Mesenchymal stem cell (in vitro differentiated cells and primary cell): Measurements from ENCODE around the gene SAA1.
A peak's percentile ranks its signal among the peaks of the same experiment; 100 is the strongest.
"Not testable (repeated sequence)": the region's sequence is repeated elsewhere in the genome, so short reads cannot be mapped to it uniquely, and the experiment has no call there.

Experiments used
- DNase-seq: peaks from one replicate; pipeline ENCODE4 v3.0.0-alpha.2; 2013
- H2AFZ ChIP-seq: one replicate; pipeline ENCODE4 v1.6.1; 2013; ENCODE audit warnings: low read depth, mild to moderate bottlenecking, control low read depth, inconsistent platforms, low read length, moderate library complexity
- H2AK5ac ChIP-seq: 2 replicates; pipeline ENCODE4 v1.6.1; 2013; ENCODE audit warnings: low read length, moderate library complexity, mild to moderate bottlenecking, inconsistent platforms; ENCODE audit not compliant: severe bottlenecking
- H2BK120ac ChIP-seq: one replicate; pipeline ENCODE4 v1.6.1; 2013; ENCODE audit warnings: low read depth, mild to moderate bottlenecking, inconsistent platforms, low read length, moderate library complexity
- H2BK12ac ChIP-seq, 2 experiments: one replicate each; pipeline ENCODE4 v1.6.1; 2013; ENCODE audit warnings: inconsistent platforms in 2 of 2, low read length in 2 of 2, mild to moderate bottlenecking in 2 of 2, moderate library complexity in 2 of 2, control low read depth in 1 of 2
- H2BK15ac ChIP-seq: one replicate; pipeline ENCODE4 v1.6.1; 2013; ENCODE audit warnings: mild to moderate bottlenecking, low read depth, inconsistent platforms; ENCODE audit not compliant: poor library complexity, severe bottlenecking
- H2BK5ac ChIP-seq: 2 replicates; pipeline ENCODE4 v1.6.1; 2013; ENCODE audit warnings: low read depth, mild to moderate bottlenecking, low read length, control low read depth, inconsistent platforms; ENCODE audit not compliant: poor library complexity, severe bottlenecking
- H3K14ac ChIP-seq, 2 experiments: one replicate each; pipeline ENCODE4 v1.6.1; 2013; ENCODE audit warnings: inconsistent platforms in 2 of 2, low read length in 2 of 2, control low read depth in 1 of 2, mild to moderate bottlenecking in 1 of 2, moderate library complexity in 1 of 2
- H3K18ac ChIP-seq, 2 experiments: one replicate each; pipeline ENCODE4 v1.6.1; 2013; ENCODE audit warnings: inconsistent platforms in 2 of 2, low read length in 2 of 2, control low read depth in 1 of 2, low read depth in 1 of 2, mild to moderate bottlenecking in 1 of 2
- H3K23ac ChIP-seq, 2 experiments: one replicate each; pipeline ENCODE4 v1.6.1; 2013; ENCODE audit warnings: inconsistent platforms in 2 of 2, low read length in 2 of 2, mild to moderate bottlenecking in 2 of 2, moderate library complexity in 2 of 2, control low read depth in 1 of 2
- H3K27ac ChIP-seq: 2 replicates; pipeline ENCODE4 v1.5.1; 2013; ENCODE audit warnings: mild to moderate bottlenecking, moderate library complexity, low read length, control low read depth, inconsistent platforms; ENCODE audit not compliant: poor library complexity, severe bottlenecking
- H3K27me3 ChIP-seq, 2 experiments: 2 replicates each; pipeline versions ENCODE4 v1.6.1 to v1.7.0; 2013; ENCODE audit warnings: low read length in 2 of 2, mild to moderate bottlenecking in 2 of 2, moderate library complexity in 2 of 2, control low read depth in 1 of 2, inconsistent platforms in 1 of 2; ENCODE audit not compliant: control insufficient read depth in 1 of 2, insufficient read depth in 1 of 2
- H3K36me3 ChIP-seq, 2 experiments: 2 replicates each; pipeline versions ENCODE4 v1.6.1 to v1.7.0; 2013; ENCODE audit warnings: low read length in 2 of 2, control low read depth in 1 of 2, inconsistent platforms in 1 of 2, low read depth in 1 of 2, mild to moderate bottlenecking in 1 of 2; ENCODE audit not compliant: insufficient read depth in 2 of 2, control insufficient read depth in 1 of 2
- H3K4ac ChIP-seq, 2 experiments: one replicate each; pipeline ENCODE4 v1.6.1; 2013; ENCODE audit warnings: inconsistent platforms in 2 of 2, low read length in 2 of 2, mild to moderate bottlenecking in 2 of 2, moderate library complexity in 2 of 2, control low read depth in 1 of 2, low read depth in 1 of 2
- H3K4me1 ChIP-seq: 2 replicates; pipeline ENCODE4 v1.6.1; 2013; ENCODE audit warnings: low read depth, low read length, control low read depth; ENCODE audit not compliant: control insufficient read depth, insufficient read depth
- H3K4me2 ChIP-seq: 2 replicates; pipeline ENCODE4 v1.6.1; 2013; ENCODE audit warnings: low read length, mild to moderate bottlenecking, inconsistent platforms; ENCODE audit not compliant: poor library complexity, severe bottlenecking
- H3K4me3 ChIP-seq, 2 experiments: 2 replicates each; pipeline versions ENCODE4 v1.5.1 to v1.7.0; 2013; ENCODE audit warnings: low read length in 2 of 2, mild to moderate bottlenecking in 2 of 2, control low read depth in 1 of 2, low read depth in 1 of 2; ENCODE audit not compliant: insufficient read depth in 1 of 2
- H3K79me1 ChIP-seq: replicated peaks from 2 replicates; pipeline ENCODE4 v1.6.1; 2013; ENCODE audit warnings: mild to moderate bottlenecking, control low read depth, low read length, inconsistent platforms; ENCODE audit not compliant: poor library complexity, severe bottlenecking
- H3K9ac ChIP-seq: 2 replicates; pipeline ENCODE4 v1.7.0; 2013; ENCODE audit warnings: mild to moderate bottlenecking, low read length, moderate library complexity
- H3K9me3 ChIP-seq: 2 replicates; pipeline ENCODE4 v1.7.0; 2013; ENCODE audit warnings: mild to moderate bottlenecking, low read length; ENCODE audit not compliant: control insufficient read depth
- H4K8ac ChIP-seq: one replicate; pipeline ENCODE4 v1.6.1; 2013; ENCODE audit warnings: inconsistent platforms, mild to moderate bottlenecking, low read length, moderate library complexity
- H4K91ac ChIP-seq: one replicate; pipeline ENCODE4 v1.6.1; 2013; ENCODE audit warnings: mild to moderate bottlenecking, low read length, inconsistent platforms
- WGBS: methylation state at CpG from one replicate; pipeline ENCODE4 v1.1.7; 2013; ENCODE audit warnings: mixed read lengths; 5-methylcytosine and 5-hydroxymethylcytosine counted together

The SAA1 gene

DNA sequence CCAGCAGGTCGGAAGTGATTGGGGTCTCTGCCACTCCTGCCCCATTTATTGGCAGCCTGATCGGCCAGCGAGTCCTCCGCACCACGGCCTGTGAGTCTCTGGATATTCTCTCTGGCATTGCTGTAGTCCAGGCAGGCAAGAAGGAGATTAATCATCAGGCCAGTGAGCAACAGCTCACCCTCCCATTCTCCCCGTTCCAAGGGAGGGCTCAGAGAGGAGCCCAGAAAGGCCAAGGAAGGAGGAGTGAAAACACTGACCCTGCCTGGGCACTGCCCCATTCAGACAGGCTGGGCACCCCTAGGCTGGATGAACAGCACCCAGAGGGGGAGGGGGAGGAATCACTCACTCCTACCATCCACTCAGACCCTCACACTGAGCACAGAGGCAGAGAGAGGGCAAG is 20.7 kb upstream of the SAA1 start:
- Histone ChIP-seq H2BK12ac (no peak overlapping the region), H3K27ac (no peak overlapping the region), H2BK15ac (no peak overlapping the region), H3K23ac (no peak overlapping the region), H3K14ac (peak overlapping the region in 1 of 2 experiments; percentile 23), H3K4me3 (no peak overlapping the region), H3K36me3 (no peaks in the 10 kb centered on the region), H2AK5ac (no peak overlapping the region), H3K18ac (no peak overlapping the region), H3K4me2 (no peak overlapping the region), H4K91ac (no peak overlapping the region), H3K27me3 (peaks cover 0 to 11% of the 10 kb centered on the region in 2 experiments), H4K8ac (no peak overlapping the region), H3K4ac (no peak overlapping the region), H2BK5ac (no peak overlapping the region), H2BK120ac (no peak overlapping the region), H2AFZ (no peak overlapping the region), H3K4me1 (peaks cover 6% of the 10 kb centered on the region), H3K9ac (peak overlapping the region; percentile 26), H3K79me1 (no peaks in the 10 kb centered on the region), H3K9me3 (no peaks in the 10 kb centered on the region)
- WGBS, result 95% methylated on average over 5 of the region's 6 CpGs
- no peak for DNase-seq

DNA sequence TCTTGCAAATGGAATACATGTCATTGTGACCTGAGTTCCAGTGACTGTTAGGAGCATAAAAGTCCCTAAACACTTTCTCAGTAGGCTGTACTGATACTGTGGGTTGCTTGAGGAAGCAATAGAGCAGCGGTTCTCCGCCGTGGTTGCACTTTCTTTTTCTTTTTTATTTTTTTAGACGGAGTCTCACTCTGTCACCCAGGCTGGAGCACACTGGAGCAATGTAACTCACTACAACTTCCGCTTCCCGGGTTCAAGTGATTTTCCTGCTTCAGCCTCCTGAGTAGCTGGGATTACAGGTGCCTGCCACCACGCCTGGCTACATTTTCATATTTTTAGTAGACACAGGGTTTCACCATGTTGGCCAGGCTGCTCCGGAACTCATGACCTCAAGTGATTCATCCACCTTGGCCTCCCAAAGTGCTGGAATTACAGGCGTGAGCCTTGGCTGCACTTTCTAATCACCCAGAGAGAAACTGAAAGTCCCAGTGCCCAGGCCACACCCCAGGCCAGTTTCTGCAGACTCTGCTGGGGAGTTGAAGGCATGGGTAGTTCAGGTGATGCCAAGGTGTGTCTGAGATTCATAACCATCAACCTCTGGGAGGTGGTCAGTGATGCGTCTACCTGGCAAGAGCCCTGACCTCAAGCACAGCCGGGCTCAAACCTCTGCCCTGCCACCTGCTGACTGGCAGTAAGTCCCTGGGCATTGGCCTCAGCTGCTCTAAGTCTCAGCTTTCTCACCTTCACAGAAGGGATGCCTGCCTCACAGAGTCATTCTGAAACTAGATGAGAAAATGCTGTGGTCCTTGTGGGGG is 19.5 kb upstream of the SAA1 start:
- H4K8ac ChIP-seq, H3K9me3 ChIP-seq, H3K14ac ChIP-seq, H2BK120ac ChIP-seq, H3K9ac ChIP-seq, H2BK12ac ChIP-seq, H3K23ac ChIP-seq, H3K4ac ChIP-seq, H3K27me3 ChIP-seq, H3K4me1 ChIP-seq, H2BK15ac ChIP-seq, H2AFZ ChIP-seq, H3K27ac ChIP-seq, H3K4me2 ChIP-seq, H4K91ac ChIP-seq, H2AK5ac ChIP-seq, DNase-seq, H3K79me1 ChIP-seq, H3K36me3 ChIP-seq, H2BK5ac ChIP-seq, H3K18ac ChIP-seq, H3K4me3 ChIP-seq: not testable (repeated sequence)
- WGBS, result 87% methylated on average over 9 of the region's 11 CpGs

DNA sequence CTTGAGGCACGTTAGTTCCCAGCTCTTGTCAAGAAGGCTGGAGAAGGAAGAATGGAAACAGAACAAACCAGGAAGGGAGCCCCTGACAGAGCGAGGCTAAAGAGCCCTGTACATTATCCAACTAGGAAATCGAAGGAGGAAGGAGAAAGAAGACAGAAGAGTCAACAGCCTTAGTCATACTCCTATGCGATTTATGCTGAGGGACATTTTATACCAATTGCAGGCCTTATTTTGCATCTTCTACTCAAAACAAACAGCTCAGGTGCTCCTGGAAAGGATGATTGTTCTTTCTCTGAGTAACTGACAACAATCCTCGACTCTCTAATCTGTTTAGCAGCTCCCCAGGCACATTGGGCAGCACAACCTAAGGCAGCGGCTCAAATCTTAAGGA is 18.9 kb upstream of the SAA1 start:
- not testable (repeated sequence) for H3K4me1 ChIP-seq, H3K4ac ChIP-seq, H3K79me1 ChIP-seq, H4K8ac ChIP-seq, H2BK15ac ChIP-seq, H3K36me3 ChIP-seq, H3K4me2 ChIP-seq, H2AK5ac ChIP-seq, H3K27ac ChIP-seq, H3K9ac ChIP-seq, DNase-seq, H3K23ac ChIP-seq, H2BK12ac ChIP-seq, H3K4me3 ChIP-seq, H3K18ac ChIP-seq, H3K14ac ChIP-seq, H3K9me3 ChIP-seq, H3K27me3 ChIP-seq, H2AFZ ChIP-seq, H2BK5ac ChIP-seq, H2BK120ac ChIP-seq, H4K91ac ChIP-seq
- 20% methylated on average over 1 of the region's 6 CpGs for WGBS

DNA sequence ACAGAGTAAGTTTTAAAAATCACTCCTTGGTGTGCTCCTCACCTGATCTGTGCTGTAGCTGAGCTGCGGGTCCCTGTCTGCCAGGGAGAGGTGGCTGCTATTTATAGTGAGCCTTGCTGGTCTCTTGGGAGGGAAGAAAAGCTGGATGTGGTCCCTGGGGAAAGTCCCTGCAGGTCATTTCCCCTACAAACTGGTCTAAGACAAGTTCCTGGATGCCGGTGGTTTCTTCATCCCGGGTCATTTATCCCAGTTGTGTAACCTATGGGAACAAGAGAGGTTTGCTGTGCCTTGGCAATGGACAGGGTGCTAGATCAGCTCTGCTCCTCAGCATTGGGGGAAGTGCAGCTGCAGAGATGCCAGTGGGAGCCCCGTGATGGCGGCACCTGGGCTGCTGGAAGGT is 17.5 kb upstream of the SAA1 start, which contains the start of gene SAA2:
Gene SAA2 (minus strand): TSS at position 108 of the 400 bp plus-strand sequence. CDS start 657 bp downstream, outside the sequence.
- no peak within 1 kb of the TSS for H4K8ac ChIP-seq
- no peak within 1 kb of the TSS for H3K23ac ChIP-seq
- no peak within 1 kb of the TSS for H2AK5ac ChIP-seq
- no peak within 1 kb of the TSS for H3K9ac ChIP-seq
- H3K4me1 ChIP-seq, result peaks cover 6% of the 10 kb centered on the region
- no peak within 1 kb of the TSS for H2BK5ac ChIP-seq
- H3K4me3 ChIP-seq, result no peak within 1 kb of the TSS
- no peak within 1 kb of the TSS for H2AFZ ChIP-seq
- no peak within 1 kb of the TSS for H3K4ac ChIP-seq
- H3K36me3 ChIP-seq, result no peaks in the 10 kb centered on the region
- no peak within 1 kb of the TSS for H3K27ac ChIP-seq
- H3K79me1 ChIP-seq, result no peaks in the 10 kb centered on the region
- no peak within 1 kb of the TSS for H2BK12ac ChIP-seq
- peaks cover 0 to 9% of the 10 kb centered on the region in 2 experiments for H3K27me3 ChIP-seq
- no peak within 1 kb of the TSS for H4K91ac ChIP-seq
- H3K4me2 ChIP-seq, result no peak within 1 kb of the TSS
- H3K18ac ChIP-seq, result no peak within 1 kb of the TSS
- no peak within 1 kb of the TSS for H2BK120ac ChIP-seq
- H2BK15ac ChIP-seq, result no peak within 1 kb of the TSS
- 86% methylated on average over 5 of the region's 5 CpGs for WGBS
- no peak for DNase-seq
- no peak within 1 kb of the TSS for H3K14ac ChIP-seq
- no peaks in the 10 kb centered on the region for H3K9me3 ChIP-seq
